Astrocyte (in vitro differentiated cells and primary cell): ENCODE results near the gene INHBB. TPM values are rescaled to one million over a fixed set of nuclear protein-coding genes. Genes with fewer than 3 reads are reported as not detected.
"Not testable (repeated sequence)": the region's sequence is repeated elsewhere in the genome, so short reads cannot be mapped to it uniquely, and the experiment has no call there.

Source experiments
- DNase-seq: peaks from one replicate; pipeline ENCODE4 v3.0.0-alpha.2; 2010; ENCODE audit warnings: low read depth
- FAIRE-seq: peaks from 2 replicates; lab custom pipeline; 2011; peaks lifted over from hg19 to GRCh38; lab: Jason Lieb, UNC
- H2AFZ ChIP-seq: 2 replicates; pipeline ENCODE4 v1.6.0; 2012; ENCODE audit warnings: low read depth, low read length, inconsistent platforms
- H3K27ac ChIP-seq: 2 replicates; pipeline ENCODE4 v1.5.1; 2011; ENCODE audit warnings: low read depth, low read length, inconsistent platforms
- H3K27me3 ChIP-seq: 2 replicates; pipeline ENCODE4 v1.6.0; 2011; ENCODE audit warnings: low read length, inconsistent platforms; ENCODE audit not compliant: insufficient read depth
- H3K36me3 ChIP-seq: 2 replicates; pipeline ENCODE4 v1.5.1; 2011; ENCODE audit warnings: low read length, inconsistent platforms; ENCODE audit not compliant: insufficient read depth
- H3K4me1 ChIP-seq: 2 replicates; pipeline ENCODE4 v1.5.1; 2011; ENCODE audit warnings: low read length, inconsistent platforms; ENCODE audit not compliant: insufficient read depth
- H3K4me2 ChIP-seq: 2 replicates; pipeline ENCODE4 v1.6.0; 2012; ENCODE audit warnings: low read length, inconsistent platforms
- H3K4me3 ChIP-seq: 2 replicates; pipeline ENCODE4 v1.5.1; 2011; ENCODE audit warnings: low read depth, mild to moderate bottlenecking, low read length, inconsistent platforms; ENCODE audit not compliant: insufficient read depth
- H3K79me2 ChIP-seq: 2 replicates; pipeline ENCODE4 v1.6.0; 2012; ENCODE audit warnings: mild to moderate bottlenecking, low read length, inconsistent platforms; ENCODE audit not compliant: insufficient read depth
- H3K9ac ChIP-seq: 2 replicates; pipeline ENCODE4 v1.6.0; 2012; ENCODE audit warnings: mild to moderate bottlenecking, low read length, inconsistent platforms
- H3K9me3 ChIP-seq: 2 replicates; pipeline ENCODE4 v1.5.1; 2012; ENCODE audit warnings: low read depth, mild to moderate bottlenecking, low read length, inconsistent platforms; ENCODE audit not compliant: insufficient read depth
- H4K20me1 ChIP-seq: 2 replicates; pipeline ENCODE4 v1.6.0; 2012; ENCODE audit warnings: low read length, inconsistent platforms; ENCODE audit not compliant: insufficient read depth
- H3K27ac Mint-ChIP-seq: one replicate; pipeline ENCODE4 v1.8.0; 2021; ENCODE audit warnings: mild to moderate bottlenecking, mixed read lengths; ENCODE audit not compliant: unreplicated experiment
- H3K27me3 Mint-ChIP-seq: one replicate; pipeline ENCODE4 v1.8.0; 2021; ENCODE audit warnings: low read depth, mixed read lengths; ENCODE audit not compliant: unreplicated experiment
- H3K36me3 Mint-ChIP-seq: one replicate; pipeline ENCODE4 v1.8.0; 2021; ENCODE audit warnings: low read depth, mixed read lengths; ENCODE audit not compliant: unreplicated experiment
- H3K4me1 Mint-ChIP-seq: one replicate; pipeline ENCODE4 v1.8.0; 2021; ENCODE audit warnings: low read depth, mixed read lengths; ENCODE audit not compliant: unreplicated experiment
- H3K4me3 Mint-ChIP-seq: one replicate; pipeline ENCODE4 v1.8.0; 2021; ENCODE audit warnings: mild to moderate bottlenecking, moderate library complexity, mixed read lengths; ENCODE audit not compliant: unreplicated experiment
- H3K9me3 Mint-ChIP-seq: one replicate; pipeline ENCODE4 v1.8.0; 2021; ENCODE audit warnings: mild to moderate bottlenecking, mixed read lengths; ENCODE audit not compliant: unreplicated experiment
- CTCF ChIP-seq: IDR thresholded peaks from 2 replicates; pipeline ENCODE4 v1.5.1; 2011; ENCODE audit warnings: low read depth, mild to moderate bottlenecking, inconsistent platforms, low read length, moderate library complexity; ENCODE audit not compliant: insufficient read depth
- EZH2 ChIP-seq: IDR thresholded peaks from 2 replicates; pipeline ENCODE4 v1.6.1; 2012; ENCODE audit warnings: mild to moderate bottlenecking, low read length, inconsistent platforms; ENCODE audit not compliant: insufficient read depth
- total RNA-seq: library from RNA; stranded (reverse); gene quantifications from 2 replicates; pipeline ENCODE4 v1.2.1, GENCODE V29; 2021

The INHBB gene
- total RNA-seq, 1 donor from 2014 or later: 7.1 TPM

- Histone ChIP-seq H3K4me2 (no peak overlapping the region), H3K4me3 (no peak overlapping the region), H4K20me1 (no peaks in the 10 kb centered on the region), H3K27ac (no peak overlapping the region), H3K36me3 (no peaks in the 10 kb centered on the region), H3K79me2 (no peaks in the 10 kb centered on the region), H3K9me3 (no peaks in the 10 kb centered on the region), H3K27me3 (peaks cover 14% of the 10 kb centered on the region), H2AFZ (no peak overlapping the region), H3K9ac (no peak overlapping the region), H3K4me1 (no peaks in the 10 kb centered on the region)
- Mint-ChIP-seq H3K4me3 (no peak overlapping the region), H3K36me3 (no peaks in the 10 kb centered on the region), H3K4me1 (no peaks in the 10 kb centered on the region), H3K27me3 (peaks cover 40% of the 10 kb centered on the region), H3K27ac (no peak overlapping the region), H3K9me3 (peaks cover 6% of the 10 kb centered on the region)
- FAIRE-seq (no peak), DNase-seq (no peak)
- no peak for TF ChIP-seq EZH2
- no peak for TF ChIP-seq CTCF
These were observed 44.6 kb downstream of the INHBB start for GRCh38 chr2:120390381-120391055.

GRCh38 chr2:120391382-120391781 is 45.4 kb downstream of the INHBB start:
- not testable (repeated sequence) for H3K27ac Mint-ChIP-seq, H3K9me3 Mint-ChIP-seq, H3K4me2 ChIP-seq, H4K20me1 ChIP-seq, H3K36me3 Mint-ChIP-seq, H3K4me1 ChIP-seq, H3K27ac ChIP-seq, H3K9ac ChIP-seq, H2AFZ ChIP-seq, H3K36me3 ChIP-seq, H3K4me3 ChIP-seq, H3K79me2 ChIP-seq, H3K9me3 ChIP-seq, DNase-seq, H3K4me1 Mint-ChIP-seq, FAIRE-seq, H3K4me3 Mint-ChIP-seq
- H3K27me3 Mint-ChIP-seq: peaks cover 35% of the 10 kb centered on the region
- H3K27me3 ChIP-seq: peaks cover 17% of the 10 kb centered on the region

GRCh38 chr2:120391911-120392665 is 46.2 kb downstream of the INHBB start:
- Histone ChIP-seq H3K27ac (no peak overlapping the region), H3K4me1 (no peaks in the 10 kb centered on the region), H3K79me2 (no peaks in the 10 kb centered on the region), H2AFZ (no peak overlapping the region), H3K4me3 (no peak overlapping the region), H3K4me2 (no peak overlapping the region), H3K27me3 (peaks cover 19% of the 10 kb centered on the region), H3K36me3 (no peaks in the 10 kb centered on the region), H3K9ac (no peak overlapping the region), H3K9me3 (no peaks in the 10 kb centered on the region), H4K20me1 (no peaks in the 10 kb centered on the region)
- FAIRE-seq (no peak), DNase-seq (no peak)
- TF ChIP-seq CTCF: no peak
- TF ChIP-seq EZH2: no peak
- Mint-ChIP-seq H3K4me3 (no peak overlapping the region), H3K27me3 (peaks cover 35% of the 10 kb centered on the region), H3K27ac (no peak overlapping the region), H3K4me1 (peaks cover under 1% of the 10 kb centered on the region), H3K9me3 (peaks cover 6% of the 10 kb centered on the region), H3K36me3 (no peaks in the 10 kb centered on the region)
